HG03280 (cell line): ENCODE data around the gene TET3.

ENCODE experiments used
- ATAC-seq: cut with Tn5 transposase; IDR thresholded peaks from one replicate; pipeline ENCODE4 v1.9.1; 2021; ENCODE audit warnings: mild to moderate bottlenecking, moderate library complexity; ENCODE audit not compliant: unreplicated experiment

The TET3 gene

DNA sequence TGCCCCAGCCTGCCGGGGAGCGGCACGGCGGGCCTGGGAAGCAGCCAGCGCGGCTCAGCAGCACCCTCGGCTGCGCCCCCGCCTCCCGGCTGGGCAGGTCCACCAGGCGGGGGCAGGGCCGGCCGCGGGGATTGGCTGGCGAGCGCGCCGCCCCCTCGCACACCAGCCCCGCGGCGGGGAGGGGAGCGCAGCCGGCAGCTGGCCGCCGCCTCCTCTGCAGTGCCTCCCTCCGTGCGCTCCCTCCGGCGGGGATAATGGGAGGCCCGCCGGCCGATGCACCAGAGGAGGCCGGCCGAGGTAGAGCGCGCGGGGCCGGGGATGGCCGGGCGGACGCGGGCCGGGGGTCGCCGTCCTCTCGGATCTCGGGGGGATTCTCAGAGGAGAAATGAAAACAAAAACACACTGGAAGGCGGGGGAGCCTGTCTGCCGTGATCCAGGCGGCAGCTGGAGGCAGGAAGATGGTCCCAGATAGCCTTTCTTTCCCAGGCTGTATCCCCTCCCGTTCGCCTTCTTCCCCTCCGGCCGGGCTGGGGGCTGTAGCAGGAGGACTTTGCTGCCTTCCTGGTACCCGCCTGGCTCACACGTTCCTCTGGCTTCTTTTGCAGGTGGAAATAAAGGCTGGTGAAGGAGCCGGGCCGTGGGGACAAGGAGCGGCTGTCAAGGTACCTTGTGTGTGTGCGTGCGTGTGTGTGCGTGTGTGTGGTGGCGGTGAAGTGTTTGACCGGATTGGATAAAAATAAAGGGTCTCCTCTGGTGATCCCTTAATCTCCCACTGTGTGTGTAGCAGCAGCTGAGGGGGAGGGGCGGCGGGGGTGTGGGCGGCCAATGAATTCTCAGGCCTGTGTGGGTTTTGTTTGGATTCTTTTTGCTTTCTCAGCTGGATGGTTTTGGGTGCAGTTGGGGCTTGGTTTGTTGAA, 18.1 kb downstream of the TET3 start:
- peak; percentile 97 for ATAC-seq

DNA sequence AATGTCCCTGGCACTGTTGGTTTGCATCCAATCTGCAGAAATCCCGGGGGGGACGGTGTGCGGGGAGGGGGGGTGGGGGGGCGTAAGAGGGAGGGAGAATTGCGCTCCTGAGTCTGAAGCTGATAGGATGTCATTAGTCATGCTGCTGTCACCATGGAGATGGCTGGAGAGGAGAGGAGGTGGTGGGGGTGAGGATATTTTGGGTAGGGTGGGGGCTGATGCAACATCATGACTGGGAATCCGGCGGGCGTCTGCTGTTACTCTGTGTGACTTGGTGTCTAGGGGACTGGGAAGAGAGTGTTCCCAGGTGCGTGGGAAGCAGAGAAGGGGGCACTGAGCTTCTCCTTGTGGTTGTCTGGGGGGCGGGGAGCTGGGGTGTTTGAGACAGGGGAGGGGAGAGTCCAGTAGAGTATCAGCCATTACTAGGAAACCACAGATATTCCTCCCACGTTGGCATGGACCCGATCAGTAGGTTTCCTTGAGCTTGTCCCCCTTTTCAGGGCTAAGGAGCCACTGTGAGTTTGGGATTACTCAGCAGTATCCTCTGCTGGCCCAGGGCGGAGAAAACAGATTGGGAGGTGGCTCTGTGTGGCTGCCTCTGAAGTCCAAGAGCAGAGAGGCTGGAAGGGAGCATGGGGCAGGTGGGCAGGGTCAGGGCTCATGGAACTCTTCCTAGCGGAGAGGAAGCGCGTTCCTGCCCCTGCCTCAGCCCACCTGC, 18.9 kb downstream of the TET3 start:
- ATAC-seq, result no peak

DNA sequence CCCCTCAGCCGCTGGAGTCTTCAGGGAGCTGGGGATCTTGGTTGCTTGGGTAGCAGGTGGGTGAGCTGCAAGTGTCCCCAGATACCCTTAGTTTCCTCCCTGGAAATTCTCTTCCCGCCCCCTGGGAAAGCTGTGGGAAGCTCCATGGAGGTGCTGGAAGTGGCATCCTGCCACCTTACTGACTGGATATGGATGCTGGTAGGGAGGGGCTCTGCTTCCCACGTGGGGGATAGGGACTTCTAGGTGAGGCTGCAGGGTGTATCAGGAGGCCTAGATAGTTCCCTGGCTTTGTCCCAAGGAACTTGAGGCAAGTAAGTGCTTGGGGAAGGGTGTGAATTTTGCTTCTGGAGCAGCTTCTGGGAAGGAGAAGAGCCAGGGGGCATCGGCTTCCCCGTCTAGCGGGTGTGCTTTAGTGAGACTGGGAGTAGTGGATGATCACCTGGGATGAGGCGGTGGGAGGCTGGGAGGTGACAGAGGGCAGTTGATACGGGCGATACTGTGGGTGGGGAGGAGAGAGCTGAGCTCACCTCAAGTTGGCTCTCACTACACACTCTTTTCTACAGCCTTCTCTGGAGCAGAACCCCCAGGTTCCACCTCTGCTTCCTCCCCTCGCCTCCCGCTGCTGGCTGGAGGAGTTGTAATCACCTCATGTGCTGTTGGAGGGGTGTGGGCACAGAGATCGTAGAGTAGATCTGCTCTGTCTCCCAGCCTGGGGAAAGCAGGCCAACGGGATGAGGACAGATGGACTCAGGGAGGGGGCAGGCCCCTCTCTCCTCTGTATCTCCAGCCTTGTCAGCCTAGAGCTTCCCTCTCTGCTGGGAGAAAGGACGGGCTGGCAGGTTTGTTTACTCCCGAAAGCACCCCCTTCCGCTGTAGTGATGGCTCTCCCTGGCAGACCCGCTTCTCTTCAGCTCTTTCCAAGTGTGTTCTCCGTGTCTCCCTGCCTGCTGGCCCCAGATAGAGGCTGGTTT, 19.8 kb downstream of the TET3 start:
- ATAC-seq, result no peak

DNA sequence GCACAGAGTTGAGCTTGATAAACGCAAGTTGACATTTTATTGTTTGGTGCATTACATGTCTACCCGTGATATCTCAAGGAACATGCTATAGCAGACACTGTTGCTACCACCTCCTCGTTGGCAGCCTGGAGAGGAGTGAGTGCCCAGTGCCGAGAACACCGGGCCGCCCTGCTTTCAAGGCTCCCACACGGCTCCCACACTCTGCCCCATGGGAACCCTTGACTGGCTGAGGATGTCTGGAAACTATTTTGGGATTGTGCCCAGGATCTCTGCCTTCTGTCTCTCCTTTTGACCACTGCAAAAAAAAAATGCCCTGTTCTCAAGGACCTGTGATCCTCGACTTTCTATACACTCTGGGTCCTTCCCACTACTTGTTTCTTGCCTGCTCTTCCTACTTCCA, 21.1 kb downstream of the TET3 start:
- ATAC-seq, result no peak

GRCh38 chr2:74006459-74006858, 21.7 kb downstream of the TET3 start:
- no peak for ATAC-seq

DNA sequence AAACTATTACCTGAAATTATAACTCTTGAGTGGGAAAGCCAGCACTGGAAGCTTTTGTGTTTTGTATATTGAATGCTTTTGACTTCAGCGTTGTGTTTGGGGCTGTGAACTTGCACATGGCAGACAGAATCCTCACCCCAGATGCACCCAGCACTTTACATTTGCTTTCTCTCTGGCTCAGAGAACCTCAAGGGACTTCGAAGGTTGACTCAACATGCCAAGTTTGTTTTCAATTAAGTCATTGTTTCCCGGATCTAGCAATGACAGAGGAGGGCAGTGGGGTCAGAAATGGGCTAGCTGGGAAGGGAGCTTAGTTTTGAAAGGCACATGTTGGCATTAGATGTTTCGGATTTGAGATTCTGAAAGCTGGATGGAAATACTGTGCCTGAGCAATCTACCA, 22.4 kb downstream of the TET3 start:
- no peak for ATAC-seq

GRCh38 chr2:74007711-74008110, 23.0 kb downstream of the TET3 start:
- no peak for ATAC-seq

DNA sequence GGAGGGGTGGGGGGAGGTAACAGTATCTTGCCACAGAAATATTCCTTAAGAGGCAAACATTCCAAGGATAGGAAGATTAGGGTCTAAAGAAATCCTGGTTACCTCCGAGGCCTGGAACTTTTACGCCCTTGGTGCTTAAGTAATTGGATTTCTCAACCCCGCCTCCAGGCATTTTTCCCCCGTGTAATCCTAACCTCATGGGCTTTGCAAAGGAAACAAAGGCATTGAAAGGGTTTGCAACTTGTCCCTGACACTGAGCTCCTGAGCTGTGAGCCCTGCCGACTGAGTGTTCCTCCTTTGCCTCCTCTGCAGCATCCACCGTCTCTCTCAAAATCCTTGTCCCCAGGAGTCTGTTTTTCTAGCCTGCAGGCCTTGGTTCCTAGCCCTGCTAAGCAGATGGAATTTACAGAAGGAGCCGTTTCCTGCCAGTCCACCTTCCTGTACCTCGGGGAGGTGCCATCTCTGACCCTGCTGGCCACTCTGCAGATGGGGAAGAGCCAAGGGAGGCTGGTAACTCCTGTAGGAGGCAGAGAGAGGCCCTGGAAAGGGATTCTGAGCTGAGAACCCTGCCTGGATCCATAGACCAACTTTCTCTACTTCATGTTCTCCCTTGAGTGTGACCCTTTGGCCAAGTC, 24.2 kb downstream of the TET3 start:
- no peak for ATAC-seq

- no peak for ATAC-seq
Measured at GRCh38 chr2:74009577-74009976, 24.9 kb downstream of the TET3 start.

- no peak for ATAC-seq
Measured at GRCh38 chr2:74010087-74010541, 25.4 kb downstream of the TET3 start.

DNA sequence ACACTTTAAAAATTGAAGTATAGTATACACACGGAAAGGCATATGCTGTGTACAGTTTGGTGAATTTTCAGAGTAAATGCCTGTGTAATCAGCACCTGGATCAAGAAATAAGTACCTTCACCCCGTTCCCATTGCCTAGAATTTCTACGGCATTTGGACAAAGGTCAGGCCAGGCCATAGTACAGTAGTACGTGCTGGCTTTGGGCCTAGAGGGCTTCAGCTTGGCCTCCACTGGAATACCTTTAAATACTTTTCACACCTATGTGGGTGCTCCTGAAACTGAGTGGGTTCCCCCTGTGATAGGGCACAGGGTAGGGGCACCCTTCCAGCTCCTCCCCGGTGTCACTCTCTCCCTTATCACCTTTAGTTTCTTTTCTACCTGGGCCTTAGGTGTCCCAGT, 26.5 kb downstream of the TET3 start:
- ATAC-seq, result no peak

DNA sequence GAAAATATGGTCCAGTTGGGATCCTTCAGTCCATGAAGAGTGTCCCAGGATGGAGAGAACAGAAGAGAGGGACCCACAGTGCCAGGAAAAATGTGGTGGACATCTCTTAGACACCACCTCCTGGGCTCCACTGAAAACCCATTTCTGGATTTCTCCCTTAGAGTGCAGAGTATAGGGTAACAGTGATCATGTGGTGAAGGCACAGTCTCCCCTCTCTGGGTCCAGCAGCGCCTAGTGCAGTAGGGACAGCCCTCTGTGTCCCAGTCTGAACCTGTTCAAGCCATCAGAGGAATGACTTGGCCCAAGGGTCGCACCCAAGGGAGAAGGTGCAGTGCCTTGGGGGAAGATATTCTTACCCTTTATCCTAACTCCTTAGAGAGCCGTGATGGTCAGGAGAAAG, 30.1 kb downstream of the TET3 start:
- ATAC-seq, result no peak

- peak; percentile 49 for ATAC-seq
Measured at GRCh38 chr2:74017223-74017622, 32.5 kb downstream of the TET3 start.

GRCh38 chr2:74019516-74019915, 34.8 kb downstream of the TET3 start:
- no peak for ATAC-seq

- no peak for ATAC-seq
Measured at GRCh38 chr2:74020702-74021406, 36.1 kb downstream of the TET3 start.

GRCh38 chr2:74021407-74021755, 36.7 kb downstream of the TET3 start:
- ATAC-seq, result no peak

DNA sequence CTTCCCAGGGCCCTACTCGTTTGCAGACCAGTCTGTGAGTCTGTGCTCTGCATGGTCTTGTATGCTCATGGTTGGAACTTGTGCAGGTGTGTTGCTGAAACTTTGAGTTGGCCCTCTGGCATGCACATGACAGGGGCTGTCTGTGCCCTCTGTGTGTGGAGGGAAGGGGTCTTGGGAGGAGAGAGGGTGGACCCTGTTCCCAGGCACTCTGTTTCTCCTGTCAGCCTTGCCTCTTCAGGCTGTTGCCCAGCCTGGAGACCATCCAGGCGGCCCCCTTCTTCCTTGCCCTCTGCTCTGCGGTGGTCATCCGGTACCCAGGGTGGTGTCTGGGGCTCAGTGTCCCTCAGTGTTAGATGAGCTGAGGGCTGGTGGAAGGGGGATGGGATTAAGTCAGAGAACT, 39.5 kb downstream of the TET3 start:
- ATAC-seq, result no peak

- ATAC-seq, result no peak
Measured at GRCh38 chr2:74025971-74026612, 41.4 kb downstream of the TET3 start.

GRCh38 chr2:74026687-74027241, 42.1 kb downstream of the TET3 start:
- no peak for ATAC-seq
